ENCODE data around the gene MGAT3. TPM values are rescaled to one million over a fixed set of nuclear protein-coding genes. Genes with fewer than 3 reads are reported as not detected.

Gene MGAT3
- total and polyA plus RNA-seq, 9 of the 15 experiments (the other 6 are each of a cell fraction or from before 2014, with no cell fraction given): 0.10 to 11.5 (median 4.6) TPM

DNA sequence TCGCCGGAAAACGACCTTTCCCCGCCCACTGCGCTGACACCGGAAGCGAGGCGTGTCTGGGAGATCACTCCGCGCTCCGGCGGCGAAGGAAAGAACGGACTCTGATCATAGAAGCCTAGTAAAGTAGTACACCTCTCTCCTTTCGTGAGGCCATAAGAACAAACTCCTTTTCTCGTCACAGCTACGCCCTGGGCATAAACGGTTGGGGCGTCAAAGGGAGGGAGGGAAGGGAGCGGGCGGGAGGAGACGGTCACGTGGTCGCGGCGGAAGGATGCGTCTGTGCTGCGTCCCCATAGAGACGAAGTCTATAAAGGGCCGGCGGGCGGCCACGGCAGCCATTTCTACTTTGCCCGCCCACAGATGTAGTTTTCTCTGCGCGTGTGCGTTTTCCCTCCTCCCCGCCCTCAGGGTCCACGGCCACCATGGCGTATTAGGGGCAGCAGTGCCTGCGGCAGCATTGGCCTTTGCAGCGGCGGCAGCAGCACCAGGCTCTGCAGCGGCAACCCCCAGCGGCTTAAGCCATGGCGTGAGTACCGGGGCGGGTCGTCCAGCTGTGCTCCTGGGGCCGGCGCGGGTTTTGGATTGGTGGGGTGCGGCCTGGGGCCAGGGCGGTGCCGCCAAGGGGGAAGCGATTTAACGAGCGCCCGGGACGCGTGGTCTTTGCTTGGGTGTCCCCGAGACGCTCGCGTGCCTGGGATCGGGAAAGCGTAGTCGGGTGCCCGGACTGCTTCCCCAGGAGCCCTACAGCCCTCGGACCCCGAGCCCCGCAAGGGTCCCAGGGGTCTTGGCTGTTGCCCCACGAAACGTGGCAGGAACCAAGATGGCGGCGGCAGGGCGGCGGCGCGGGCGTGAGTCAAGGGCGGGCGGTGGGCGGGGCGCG lies 63.7 kb downstream of the MGAT3 start, which contains the start of gene ATF4 (continued):
- TF ChIP-seq, protein P1, sequence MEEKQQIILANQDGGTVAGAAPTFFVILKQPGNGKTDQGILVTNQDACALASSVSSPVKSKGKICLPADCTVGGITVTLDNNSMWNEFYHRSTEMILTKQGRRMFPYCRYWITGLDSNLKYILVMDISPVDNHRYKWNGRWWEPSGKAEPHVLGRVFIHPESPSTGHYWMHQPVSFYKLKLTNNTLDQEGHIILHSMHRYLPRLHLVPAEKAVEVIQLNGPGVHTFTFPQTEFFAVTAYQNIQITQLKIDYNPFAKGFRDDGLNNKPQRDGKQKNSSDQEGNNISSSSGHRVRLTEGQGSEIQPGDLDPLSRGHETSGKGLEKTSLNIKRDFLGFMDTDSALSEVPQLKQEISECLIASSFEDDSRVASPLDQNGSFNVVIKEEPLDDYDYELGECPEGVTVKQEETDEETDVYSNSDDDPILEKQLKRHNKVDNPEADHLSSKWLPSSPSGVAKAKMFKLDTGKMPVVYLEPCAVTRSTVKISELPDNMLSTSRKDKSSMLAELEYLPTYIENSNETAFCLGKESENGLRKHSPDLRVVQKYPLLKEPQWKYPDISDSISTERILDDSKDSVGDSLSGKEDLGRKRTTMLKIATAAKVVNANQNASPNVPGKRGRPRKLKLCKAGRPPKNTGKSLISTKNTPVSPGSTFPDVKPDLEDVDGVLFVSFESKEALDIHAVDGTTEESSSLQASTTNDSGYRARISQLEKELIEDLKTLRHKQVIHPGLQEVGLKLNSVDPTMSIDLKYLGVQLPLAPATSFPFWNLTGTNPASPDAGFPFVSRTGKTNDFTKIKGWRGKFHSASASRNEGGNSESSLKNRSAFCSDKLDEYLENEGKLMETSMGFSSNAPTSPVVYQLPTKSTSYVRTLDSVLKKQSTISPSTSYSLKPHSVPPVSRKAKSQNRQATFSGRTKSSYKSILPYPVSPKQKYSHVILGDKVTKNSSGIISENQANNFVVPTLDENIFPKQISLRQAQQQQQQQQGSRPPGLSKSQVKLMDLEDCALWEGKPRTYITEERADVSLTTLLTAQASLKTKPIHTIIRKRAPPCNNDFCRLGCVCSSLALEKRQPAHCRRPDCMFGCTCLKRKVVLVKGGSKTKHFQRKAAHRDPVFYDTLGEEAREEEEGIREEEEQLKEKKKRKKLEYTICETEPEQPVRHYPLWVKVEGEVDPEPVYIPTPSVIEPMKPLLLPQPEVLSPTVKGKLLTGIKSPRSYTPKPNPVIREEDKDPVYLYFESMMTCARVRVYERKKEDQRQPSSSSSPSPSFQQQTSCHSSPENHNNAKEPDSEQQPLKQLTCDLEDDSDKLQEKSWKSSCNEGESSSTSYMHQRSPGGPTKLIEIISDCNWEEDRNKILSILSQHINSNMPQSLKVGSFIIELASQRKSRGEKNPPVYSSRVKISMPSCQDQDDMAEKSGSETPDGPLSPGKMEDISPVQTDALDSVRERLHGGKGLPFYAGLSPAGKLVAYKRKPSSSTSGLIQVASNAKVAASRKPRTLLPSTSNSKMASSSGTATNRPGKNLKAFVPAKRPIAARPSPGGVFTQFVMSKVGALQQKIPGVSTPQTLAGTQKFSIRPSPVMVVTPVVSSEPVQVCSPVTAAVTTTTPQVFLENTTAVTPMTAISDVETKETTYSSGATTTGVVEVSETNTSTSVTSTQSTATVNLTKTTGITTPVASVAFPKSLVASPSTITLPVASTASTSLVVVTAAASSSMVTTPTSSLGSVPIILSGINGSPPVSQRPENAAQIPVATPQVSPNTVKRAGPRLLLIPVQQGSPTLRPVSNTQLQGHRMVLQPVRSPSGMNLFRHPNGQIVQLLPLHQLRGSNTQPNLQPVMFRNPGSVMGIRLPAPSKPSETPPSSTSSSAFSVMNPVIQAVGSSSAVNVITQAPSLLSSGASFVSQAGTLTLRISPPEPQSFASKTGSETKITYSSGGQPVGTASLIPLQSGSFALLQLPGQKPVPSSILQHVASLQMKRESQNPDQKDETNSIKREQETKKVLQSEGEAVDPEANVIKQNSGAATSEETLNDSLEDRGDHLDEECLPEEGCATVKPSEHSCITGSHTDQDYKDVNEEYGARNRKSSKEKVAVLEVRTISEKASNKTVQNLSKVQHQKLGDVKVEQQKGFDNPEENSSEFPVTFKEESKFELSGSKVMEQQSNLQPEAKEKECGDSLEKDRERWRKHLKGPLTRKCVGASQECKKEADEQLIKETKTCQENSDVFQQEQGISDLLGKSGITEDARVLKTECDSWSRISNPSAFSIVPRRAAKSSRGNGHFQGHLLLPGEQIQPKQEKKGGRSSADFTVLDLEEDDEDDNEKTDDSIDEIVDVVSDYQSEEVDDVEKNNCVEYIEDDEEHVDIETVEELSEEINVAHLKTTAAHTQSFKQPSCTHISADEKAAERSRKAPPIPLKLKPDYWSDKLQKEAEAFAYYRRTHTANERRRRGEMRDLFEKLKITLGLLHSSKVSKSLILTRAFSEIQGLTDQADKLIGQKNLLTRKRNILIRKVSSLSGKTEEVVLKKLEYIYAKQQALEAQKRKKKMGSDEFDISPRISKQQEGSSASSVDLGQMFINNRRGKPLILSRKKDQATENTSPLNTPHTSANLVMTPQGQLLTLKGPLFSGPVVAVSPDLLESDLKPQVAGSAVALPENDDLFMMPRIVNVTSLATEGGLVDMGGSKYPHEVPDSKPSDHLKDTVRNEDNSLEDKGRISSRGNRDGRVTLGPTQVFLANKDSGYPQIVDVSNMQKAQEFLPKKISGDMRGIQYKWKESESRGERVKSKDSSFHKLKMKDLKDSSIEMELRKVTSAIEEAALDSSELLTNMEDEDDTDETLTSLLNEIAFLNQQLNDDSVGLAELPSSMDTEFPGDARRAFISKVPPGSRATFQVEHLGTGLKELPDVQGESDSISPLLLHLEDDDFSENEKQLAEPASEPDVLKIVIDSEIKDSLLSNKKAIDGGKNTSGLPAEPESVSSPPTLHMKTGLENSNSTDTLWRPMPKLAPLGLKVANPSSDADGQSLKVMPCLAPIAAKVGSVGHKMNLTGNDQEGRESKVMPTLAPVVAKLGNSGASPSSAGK (IDR thresholded peaks at IDR 0.05): peak; percentile 79
- TF ChIP-seq ZC3H8 (IDR thresholded peaks at IDR 0.05): 0 out of 2 replicates have a peak, but pooled peaks have one; percentile 36
- TF ChIP-seq ZNF24 (IDR thresholded peaks at IDR 0.05): no peak; the same call in 1 of the 2 replicates
- TF ChIP-seq, protein P2, sequence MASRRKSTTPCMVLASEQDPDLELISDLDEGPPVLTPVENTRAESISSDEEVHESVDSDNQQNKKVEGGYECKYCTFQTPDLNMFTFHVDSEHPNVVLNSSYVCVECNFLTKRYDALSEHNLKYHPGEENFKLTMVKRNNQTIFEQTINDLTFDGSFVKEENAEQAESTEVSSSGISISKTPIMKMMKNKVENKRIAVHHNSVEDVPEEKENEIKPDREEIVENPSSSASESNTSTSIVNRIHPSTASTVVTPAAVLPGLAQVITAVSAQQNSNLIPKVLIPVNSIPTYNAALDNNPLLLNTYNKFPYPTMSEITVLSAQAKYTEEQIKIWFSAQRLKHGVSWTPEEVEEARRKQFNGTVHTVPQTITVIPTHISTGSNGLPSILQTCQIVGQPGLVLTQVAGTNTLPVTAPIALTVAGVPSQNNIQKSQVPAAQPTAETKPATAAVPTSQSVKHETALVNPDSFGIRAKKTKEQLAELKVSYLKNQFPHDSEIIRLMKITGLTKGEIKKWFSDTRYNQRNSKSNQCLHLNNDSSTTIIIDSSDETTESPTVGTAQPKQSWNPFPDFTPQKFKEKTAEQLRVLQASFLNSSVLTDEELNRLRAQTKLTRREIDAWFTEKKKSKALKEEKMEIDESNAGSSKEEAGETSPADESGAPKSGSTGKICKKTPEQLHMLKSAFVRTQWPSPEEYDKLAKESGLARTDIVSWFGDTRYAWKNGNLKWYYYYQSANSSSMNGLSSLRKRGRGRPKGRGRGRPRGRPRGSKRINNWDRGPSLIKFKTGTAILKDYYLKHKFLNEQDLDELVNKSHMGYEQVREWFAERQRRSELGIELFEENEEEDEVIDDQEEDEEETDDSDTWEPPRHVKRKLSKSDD (conservative IDR thresholded peaks at IDR 0.05; ENCODE audit: low read length): no peak
- TF ChIP-seq, protein P3, sequence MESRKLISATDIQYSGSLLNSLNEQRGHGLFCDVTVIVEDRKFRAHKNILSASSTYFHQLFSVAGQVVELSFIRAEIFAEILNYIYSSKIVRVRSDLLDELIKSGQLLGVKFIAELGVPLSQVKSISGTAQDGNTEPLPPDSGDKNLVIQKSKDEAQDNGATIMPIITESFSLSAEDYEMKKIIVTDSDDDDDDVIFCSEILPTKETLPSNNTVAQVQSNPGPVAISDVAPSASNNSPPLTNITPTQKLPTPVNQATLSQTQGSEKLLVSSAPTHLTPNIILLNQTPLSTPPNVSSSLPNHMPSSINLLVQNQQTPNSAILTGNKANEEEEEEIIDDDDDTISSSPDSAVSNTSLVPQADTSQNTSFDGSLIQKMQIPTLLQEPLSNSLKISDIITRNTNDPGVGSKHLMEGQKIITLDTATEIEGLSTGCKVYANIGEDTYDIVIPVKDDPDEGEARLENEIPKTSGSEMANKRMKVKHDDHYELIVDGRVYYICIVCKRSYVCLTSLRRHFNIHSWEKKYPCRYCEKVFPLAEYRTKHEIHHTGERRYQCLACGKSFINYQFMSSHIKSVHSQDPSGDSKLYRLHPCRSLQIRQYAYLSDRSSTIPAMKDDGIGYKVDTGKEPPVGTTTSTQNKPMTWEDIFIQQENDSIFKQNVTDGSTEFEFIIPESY (CRISPR knock-in tag; IDR thresholded peaks at IDR 0.05): 0 out of 2 replicates have a peak, but pooled peaks have one; percentile 32
- TF ChIP-seq ZFP36 (IDR thresholded peaks at IDR 0.05; ENCODE audit: low read depth, low read length, partially characterized antibody): no peak
- TF ChIP-seq FOXJ2 (tag; IDR thresholded peaks at IDR 0.05): 0 out of 2 replicates have a peak, but pooled peaks have one; percentile 42
- TF ChIP-seq TBL1XR1 (IDR thresholded peaks at IDR 0.05; ENCODE audit: low read length in 2 of 2): no peak; a peak in 1 of 4 replicates
- TF ChIP-seq LCOR (CRISPR knock-in tag; IDR thresholded peaks at IDR 0.05): no peak; the same call in 1 of the 2 replicates
- TF ChIP-seq TAF7 (tag; IDR thresholded peaks at IDR 0.05): peak; percentile 97
- TF ChIP-seq XRCC4 (IDR thresholded peaks at IDR 0.05; ENCODE audit: extremely low read depth, insufficient read depth, insufficient read length): no peak
